NCI-H345 (cell line): ENCODE data around the gene WASHC1.
"Not testable (repeated sequence)": the region's sequence is repeated elsewhere in the genome, so short reads cannot be mapped to it uniquely, and the experiment has no call there.

ENCODE experiments used
- DNase-seq: peaks from one replicate; lab custom pipeline; 2025; lab: John Stamatoyannopoulos, UW

WASHC1 gene

GRCh38 chr9:29356-29755 lies at the start of gene WASHC1:
Gene WASHC1, minus strand, starts transcription at chr9:29456. Its CDS starts 4,457 bp downstream, at chr9:24999.
- DNase-seq = not testable (repeated sequence)

DNA sequence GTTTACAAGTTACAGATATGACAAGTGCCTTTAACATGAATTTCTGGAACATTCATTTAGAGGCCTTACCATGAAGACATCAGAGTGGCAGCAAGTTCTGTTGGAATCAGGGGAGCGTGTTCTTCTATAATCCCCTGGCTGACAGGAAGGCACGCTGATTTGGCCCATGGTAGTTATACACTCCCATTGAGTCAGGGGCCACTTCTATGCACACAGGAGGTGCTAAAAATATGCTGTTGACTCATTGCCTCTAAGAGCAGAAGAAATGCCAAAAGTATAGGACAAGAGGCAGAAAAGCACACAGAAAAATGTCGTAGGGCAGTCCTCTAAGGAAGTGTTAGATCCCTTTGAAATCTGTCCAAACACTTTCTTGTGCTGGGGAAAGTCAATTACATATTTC lies 49.1 kb upstream of the WASHC1 start:
- not testable (repeated sequence) for DNase-seq

DNA sequence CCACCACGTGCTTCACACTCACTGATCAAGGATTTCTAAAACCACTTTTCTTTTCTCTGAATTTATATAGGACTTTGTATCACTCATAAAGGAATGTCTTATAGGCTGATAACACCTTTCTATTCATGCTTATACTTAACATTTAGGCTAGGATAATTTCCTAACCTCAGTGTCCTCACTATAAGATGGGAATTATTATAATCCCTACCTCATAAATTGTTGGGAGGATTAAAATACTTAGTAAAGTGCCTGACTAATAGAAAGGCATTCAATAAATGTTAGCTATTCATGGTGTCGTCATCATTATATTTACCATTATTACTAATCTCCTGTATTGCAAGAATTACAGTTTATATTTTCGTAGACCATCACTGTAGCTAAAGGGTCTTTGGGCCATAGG lies 47.1 kb upstream of the WASHC1 start:
- not testable (repeated sequence) for DNase-seq

DNA sequence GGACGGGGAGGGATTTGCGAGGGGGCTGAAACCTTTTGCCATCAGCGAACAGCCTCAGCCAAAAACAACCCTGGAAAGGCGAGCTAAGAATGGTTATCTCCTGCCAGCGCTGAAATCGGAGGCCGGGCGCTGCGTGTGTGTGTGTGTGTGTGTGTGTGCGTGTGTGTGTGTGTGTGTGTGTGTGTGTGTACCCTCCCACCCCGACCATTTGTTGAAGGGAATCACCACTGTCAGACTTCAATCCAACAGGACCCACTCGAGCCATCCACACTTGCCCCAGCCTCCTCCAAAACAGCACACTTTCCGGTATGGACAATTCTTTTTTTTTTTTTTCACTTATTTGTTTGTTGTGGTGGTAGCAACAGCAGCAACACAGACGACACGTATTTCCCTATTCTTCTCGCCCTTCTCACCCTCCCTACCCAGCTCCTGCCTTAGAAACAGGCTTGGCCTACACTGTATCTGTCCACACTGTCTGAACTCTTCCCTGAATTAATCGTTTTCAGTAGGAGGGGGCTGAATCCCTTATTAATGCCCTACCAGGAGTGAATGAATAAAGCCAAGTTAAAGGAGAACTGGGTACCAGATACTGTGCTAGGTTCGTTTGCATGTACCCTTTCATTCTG lies 44.8 kb upstream of the WASHC1 start:
- not testable (repeated sequence) for DNase-seq

DNA sequence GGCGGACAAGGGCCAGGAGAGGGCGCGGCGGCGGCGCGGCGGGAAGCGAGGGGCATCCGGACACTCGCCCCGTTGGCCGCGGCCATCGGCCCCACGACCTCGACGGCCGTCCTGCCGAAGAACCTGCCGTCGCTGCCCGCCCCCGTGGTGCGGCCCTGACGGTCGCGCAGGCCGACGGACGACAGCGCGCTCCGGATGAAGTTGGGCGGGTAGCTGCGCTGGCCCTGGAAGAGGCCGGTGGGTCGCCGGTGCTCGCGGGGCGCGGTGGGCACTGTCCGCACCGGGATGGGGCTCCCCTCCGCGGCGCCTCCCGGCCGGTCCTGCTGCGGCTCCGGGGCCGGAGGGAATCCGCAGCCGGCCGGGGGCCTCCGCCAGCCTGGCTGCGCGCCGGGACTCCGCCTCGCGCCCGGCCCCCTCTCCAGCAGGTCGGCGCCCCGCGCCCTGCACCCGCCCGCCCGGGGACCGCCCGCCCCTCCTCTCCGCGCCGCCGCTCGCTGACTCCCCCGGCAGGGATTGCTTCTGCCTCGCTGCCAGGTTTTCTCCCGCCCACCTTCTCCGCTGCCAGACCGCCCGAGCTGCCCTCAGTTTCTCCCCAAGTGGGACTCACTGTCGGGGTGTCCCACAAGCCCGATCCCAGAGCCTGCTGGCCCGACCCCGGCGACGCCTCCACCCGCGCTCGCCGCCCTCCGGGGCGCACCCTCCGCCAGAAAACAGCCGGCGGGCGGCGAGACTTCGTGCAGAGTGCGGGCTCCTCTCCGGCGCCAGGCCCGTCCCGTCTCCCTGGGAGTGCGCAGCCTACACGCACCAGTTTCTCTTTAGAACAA lies 44.0 kb upstream of the WASHC1 start:
- not testable (repeated sequence) for DNase-seq

GRCh38 chr9:63031-63629 lies 33.9 kb upstream of the WASHC1 start:
- not testable (repeated sequence) for DNase-seq

GRCh38 chr9:52678-53077 lies 23.4 kb upstream of the WASHC1 start:
- not testable (repeated sequence) for DNase-seq

GRCh38 chr9:48190-48842 lies 19.1 kb upstream of the WASHC1 start:
- not testable (repeated sequence) for DNase-seq

DNA sequence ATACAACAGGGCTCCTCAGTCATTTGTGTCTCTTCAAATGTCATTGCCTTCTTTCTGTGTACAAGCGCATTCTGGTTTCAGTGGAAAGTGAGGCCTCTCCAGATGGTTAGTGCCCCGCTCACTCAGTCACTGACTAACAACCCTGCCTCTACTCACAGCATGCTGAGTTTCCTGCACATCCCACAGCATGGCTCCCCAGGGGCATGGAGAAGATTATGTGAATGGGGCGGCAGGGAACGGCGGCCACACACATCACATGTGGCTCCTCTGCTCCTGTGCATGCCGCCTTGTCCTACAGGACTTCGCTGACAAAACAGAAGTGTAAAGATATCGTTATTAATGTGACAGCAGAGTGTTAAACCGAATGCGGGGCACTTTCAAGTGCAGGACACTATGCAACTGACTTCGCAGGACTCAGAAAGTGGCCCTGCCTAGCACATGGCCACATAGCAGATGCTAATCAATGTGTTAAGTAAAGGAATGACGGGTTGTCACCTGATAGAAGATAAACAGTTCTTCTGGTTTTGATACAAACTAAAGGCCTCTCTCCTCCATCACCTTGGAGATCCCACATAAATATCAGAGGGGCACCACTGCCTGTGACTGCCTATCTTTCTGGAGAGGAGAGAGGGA lies 17.5 kb upstream of the WASHC1 start:
- DNase-seq = not testable (repeated sequence)

- not testable (repeated sequence) for DNase-seq
Observed at GRCh38 chr9:46164-46563, 16.9 kb upstream of the WASHC1 start.

- not testable (repeated sequence) for DNase-seq
Observed at GRCh38 chr9:45180-45878, 16.1 kb upstream of the WASHC1 start.

DNA sequence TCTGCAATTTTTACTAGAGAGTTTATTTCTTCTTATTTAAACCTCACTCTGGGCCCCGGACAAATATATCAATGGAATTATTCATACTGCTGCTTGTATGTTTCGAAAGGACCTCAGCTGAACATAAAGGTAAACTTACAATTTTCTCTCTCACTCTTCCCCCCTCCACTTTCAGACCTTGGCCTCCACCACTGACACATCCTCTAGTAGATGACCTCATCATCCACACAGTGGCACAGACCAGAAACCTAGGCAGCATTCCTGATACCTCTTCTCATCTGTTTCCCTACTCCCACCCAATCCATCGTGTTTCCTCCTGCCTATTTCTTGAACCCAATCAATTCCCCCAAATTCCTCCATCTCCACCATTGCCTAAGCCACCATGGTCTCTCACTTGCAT lies 15.2 kb upstream of the WASHC1 start:
- not testable (repeated sequence) for DNase-seq

- not testable (repeated sequence) for DNase-seq
Observed at GRCh38 chr9:43636-44035, 14.4 kb upstream of the WASHC1 start.

DNA sequence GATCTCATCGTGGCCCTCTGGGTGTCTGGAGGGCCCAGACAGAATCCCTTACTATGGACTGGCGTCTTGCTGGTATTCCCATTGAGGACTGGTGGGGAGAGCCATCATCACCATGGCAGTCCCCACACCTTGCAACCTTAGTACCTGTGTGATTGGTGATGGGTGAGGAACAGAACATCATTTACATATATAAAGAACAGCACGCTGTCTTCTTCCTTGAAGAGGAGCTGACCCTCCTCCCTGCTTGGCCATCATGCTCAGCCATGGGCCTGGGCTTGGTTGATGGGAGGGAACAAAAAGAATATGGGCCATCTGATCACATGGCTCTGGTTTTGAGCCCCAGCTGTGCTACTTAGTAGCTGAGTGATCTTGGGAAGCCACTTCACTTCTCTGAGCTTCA lies 13.9 kb upstream of the WASHC1 start:
- DNase-seq = not testable (repeated sequence)

DNA sequence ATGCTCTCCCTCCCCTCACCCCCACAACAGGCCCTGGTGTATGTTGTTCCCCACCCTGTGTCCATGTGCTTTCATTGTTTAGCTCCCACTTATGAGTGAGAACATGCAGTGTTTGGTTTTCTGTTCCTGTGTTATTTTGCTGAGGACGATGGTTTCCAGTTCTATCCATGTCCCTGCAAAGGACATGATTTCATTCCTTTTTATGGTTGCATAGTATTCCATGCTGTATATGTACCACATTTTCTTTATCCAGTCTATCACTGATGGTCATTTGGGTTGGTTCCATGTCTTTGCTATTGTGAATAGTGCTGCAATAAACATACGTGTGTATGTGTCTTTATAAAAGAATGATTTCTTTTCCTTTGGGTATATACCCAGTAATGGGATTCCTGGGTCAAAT lies 12.6 kb upstream of the WASHC1 start:
- DNase-seq = not testable (repeated sequence)

DNA sequence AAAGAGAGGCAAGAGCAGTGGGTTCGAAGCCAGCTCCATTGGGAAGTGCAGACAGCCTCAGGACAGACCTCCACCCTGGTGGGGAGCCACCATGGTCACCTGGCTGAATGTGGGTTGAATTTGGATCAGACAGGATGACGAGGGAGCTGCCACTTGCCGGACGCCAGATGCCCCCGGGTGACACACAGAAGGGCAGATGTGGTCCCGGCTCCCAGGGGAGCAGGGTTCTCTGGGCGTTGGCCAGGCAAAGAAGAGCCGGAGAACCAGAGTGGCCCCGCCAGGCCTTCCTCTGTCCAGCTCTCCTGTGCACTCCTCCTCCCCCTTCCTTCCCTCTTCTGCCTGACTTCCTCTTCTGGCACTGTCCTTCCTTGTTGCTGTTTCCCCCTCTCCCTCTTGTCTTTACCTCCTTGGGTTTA lies 12.0 kb upstream of the WASHC1 start:
- not testable (repeated sequence) for DNase-seq

DNA sequence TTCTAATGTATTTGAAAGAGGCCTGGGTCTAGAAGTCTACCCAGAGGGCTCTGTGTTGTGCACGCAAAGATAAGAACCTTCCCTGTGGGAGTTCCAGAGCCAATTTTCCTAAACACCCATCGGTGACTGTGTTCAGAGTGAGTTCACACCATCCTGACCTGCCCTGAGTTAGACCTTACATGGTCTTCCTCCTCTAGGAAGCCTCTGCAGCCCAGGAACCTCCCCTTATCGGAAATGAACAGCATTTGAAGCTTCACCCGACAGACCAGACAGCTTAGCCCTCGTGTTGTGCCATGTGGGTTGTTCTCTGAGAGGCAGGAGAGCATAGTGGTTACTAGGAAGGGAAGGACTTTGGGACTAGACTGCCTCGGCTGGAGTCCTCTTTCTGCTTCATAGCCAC lies 3.1 kb upstream of the WASHC1 start:
- not testable (repeated sequence) for DNase-seq

DNA sequence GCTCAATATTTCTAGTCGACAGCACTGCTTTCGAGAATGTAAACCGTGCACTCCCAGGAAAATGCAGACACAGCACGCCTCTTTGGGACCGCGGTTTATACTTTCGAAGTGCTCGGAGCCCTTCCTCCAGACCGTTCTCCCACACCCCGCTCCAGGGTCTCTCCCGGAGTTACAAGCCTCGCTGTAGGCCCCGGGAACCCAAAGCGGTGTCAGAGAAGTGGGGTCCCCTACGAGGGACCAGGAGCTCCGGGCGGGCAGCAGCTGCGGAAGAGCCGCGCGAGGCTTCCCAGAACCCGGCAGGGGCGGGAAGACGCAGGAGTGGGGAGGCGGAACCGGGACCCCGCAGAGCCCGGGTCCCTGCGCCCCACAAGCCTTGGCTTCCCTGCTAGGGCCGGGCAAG lies 481 bp downstream of the WASHC1 start:
- DNase-seq = not testable (repeated sequence)

- DNase-seq = not testable (repeated sequence)
Observed at GRCh38 chr9:21621-22020, 7.6 kb downstream of the WASHC1 start.

DNA sequence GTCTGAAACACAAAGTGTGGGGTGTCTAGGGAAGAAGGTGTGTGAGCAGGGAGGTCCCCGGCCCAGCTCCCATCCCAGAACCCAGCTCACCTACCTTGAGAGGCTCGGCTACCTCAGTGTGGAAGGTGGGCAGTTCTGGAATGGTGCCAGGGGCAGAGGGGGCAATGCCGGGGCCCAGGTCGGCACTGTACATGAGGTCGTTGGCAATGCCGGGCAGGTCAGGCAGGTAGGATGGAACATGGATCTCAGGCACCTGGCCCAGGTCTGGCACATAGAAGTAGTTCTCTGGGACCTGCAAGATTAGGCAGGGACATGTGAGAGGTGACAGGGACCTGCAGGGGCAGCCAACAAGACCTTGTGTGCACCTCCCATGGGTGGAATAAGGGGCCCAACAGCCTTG lies 12.4 kb downstream of the WASHC1 start:
- DNase-seq = not testable (repeated sequence)

DNA sequence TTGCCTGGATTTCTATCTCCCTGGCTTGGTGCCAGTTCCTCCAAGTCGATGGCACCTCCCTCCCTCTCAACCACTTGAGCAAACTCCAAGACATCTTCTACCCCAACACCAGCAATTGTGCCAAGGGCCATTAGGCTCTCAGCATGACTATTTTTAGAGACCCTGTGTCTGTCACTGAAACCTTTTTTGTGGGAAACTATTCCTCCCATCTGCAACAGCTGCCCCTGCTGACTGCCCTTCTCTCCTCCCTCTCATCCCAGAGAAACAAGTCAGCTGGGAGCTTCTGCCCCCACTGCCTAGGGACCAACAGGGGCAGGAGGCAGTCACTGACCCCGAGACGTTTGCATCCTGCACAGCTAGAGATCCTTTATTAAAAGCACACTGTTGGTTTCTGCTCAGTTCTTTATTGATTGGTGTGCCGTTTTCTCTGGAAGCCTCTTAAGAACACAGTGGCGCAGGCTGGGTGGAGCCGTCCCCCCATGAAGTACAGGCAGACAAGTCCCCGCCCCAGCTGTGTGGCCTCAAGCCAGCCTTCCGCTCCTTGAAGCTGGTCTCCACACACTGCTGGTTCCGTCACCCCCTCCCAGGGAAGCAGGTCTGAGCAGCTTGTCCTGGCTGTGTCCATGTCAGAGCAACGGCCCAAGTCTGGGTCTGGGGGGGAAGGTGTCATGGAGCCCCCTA lies 15.0 kb downstream of the WASHC1 start:
- DNase-seq = not testable (repeated sequence)
